Right lobe of liver (tissue), 4 donors: ENCODE results near the gene TSPAN32.
"Not testable (repeated sequence)": the region's sequence is repeated elsewhere in the genome, so short reads cannot be mapped to it uniquely, and the experiment has no call there.

Experiments
- CTCF ChIP-seq, 4 donors: fragments of 200-600 bp in 3 of 4; fragments of 450-650 bp in 1 of 4; IDR thresholded peaks; one replicate each; pipeline versions ENCODE4 v1.5.1 to v1.8.0; 2016 to 2022; ENCODE audit warnings: antibody characterized with exemption in 4 of 4, mild to moderate bottlenecking in 2 of 4
- POLR2A ChIP-seq: fragments of 450-650 bp; IDR thresholded peaks from one replicate; pipeline ENCODE4 v1.6.1; 2017; ENCODE audit warnings: antibody characterized with exemption, mild to moderate bottlenecking
- donor health status: DM: no; HTN: no; CAD: no.
- donor health status: DM: no; HTN: no; CAD: no.
- donor health status: DM: no; HTN: yes; CAD: no.

DNA sequence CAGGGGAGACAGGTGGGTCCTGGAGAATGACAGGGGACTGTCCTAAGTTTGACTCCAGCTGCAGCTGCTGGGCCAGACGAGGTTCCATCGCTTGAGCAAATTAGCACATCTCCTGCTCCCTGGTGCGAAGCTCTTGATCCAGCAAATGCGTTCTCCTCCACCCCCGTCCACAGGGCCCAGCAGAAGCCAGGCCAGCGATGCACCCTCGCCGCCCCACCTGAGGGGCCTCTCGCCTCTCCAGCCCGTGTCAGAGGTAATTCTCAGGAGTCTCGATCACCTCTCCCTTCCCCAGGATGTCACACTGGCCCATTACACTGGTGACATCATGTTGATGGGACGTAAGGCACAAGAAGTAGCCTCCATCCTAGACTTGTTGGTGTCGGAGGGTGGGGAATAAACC, 55.8 kb downstream of the TSPAN32 start:
- not testable (repeated sequence) for TF ChIP-seq CTCF (IDR thresholded peaks at IDR 0.05); POLR2A
